Daoy (cell line): ENCODE measurements around the gene HPN. TPM values are rescaled to one million over a fixed set of nuclear protein-coding genes. Genes with fewer than 3 reads are reported as not detected.
A peak's percentile ranks its signal among the peaks of the same experiment; 100 is the strongest.
"Not testable (repeated sequence)": the region's sequence is repeated elsewhere in the genome, so short reads cannot be mapped to it uniquely, and the experiment has no call there.

Experiments used
- DNase-seq: peaks from one replicate; pipeline ENCODE4 v3.0.0-alpha.2; 2015; ENCODE audit warnings: low read depth
- total RNA-seq: library from RNA; depleted of rRNA; stranded (reverse); fragments of >200 nt; shearing (Covaris generic); gene quantifications from 2 replicates; pipeline ENCODE4 v1.2.3, GENCODE V29; 2014

HPN gene
- total RNA-seq, 1 experiment from 2014 or later, result not detected

- no peak for DNase-seq
Observed at GRCh38 chr19:35042954-35043604, 1.6 kb downstream of the HPN start.

DNA sequence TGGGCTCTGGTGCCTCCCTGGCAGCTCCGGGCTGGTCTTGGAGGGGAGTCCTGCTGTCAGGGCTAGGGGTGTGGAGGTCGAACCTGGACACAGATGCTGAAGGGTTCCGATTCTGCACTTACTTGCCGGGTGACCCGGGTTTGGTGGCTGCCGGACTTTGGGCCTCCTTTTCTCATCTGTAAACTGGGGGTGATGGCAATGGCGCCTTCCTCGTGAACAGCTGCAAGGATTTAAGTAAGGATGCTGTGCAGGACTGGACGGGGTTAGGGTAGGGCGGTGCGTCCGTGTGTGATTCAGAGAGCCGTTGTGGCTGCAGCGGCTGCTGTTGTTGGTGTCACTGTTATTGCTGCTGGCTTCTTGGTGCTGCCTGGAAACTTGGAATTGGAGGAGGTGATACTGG lies 2.4 kb downstream of the HPN start:
- no peak for DNase-seq

GRCh38 chr19:35044317-35045117 lies 3.0 kb downstream of the HPN start:
- DNase-seq, result peak; percentile 62

DNA sequence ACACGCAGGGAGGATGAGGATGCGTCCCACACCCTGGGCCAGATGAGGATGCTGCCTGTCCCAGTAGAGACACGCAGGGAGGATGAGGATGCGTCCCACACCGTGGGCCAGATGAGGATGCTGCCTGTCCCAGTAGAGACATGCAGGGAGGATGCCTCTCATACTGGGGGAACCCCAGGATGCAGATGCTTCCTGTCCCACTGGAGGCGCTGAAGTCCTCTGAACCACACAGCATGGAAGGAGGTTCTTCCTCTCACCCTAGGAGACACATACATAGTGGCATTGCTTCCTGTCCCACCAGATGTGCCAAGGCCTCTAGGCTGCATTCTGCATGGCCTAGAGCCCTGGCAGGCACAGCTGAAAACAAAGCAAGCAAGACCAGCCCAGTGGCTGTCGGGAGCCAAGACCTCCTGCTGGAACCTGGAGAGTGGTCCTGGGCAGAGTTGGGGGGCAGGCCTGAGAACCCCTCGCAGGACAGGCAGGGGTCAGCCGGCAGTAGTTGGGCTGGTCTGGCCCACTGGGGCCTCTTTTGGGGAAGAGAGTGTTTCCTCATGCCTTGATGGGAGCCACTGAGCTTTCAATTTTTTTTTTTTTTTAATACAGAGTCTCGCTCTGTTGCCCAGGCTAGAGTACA lies 4.3 kb downstream of the HPN start:
- peak; percentile 56 for DNase-seq

GRCh38 chr19:35046461-35046860 lies 4.9 kb downstream of the HPN start:
- DNase-seq, result no peak

- DNase-seq, result no peak
Observed at GRCh38 chr19:35048911-35049411, 7.4 kb downstream of the HPN start.

DNA sequence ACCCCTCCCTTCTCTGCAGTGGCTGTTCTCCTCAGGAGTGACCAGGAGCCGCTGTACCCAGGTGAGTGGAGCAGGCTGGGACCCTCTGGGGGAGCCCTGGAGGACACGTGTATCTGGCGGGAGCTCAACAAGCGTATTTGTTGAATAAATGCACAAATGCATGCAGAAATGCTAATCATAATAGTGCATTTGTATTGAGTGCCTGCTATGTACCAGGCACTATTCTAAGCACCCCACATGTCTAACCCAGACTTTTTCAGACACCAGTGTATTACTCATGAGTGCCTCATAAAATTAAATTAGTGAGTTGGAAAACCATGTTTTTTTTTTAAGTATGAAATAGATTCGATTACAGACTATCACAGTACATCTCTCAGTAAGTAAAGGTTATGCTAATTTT lies 7.9 kb downstream of the HPN start:
- no peak for DNase-seq

GRCh38 chr19:35050662-35051061 lies 9.1 kb downstream of the HPN start:
- not testable (repeated sequence) for DNase-seq

GRCh38 chr19:35051268-35051667 lies 9.7 kb downstream of the HPN start:
- DNase-seq, result not testable (repeated sequence)

GRCh38 chr19:35051796-35052195 lies 10.3 kb downstream of the HPN start:
- no peak for DNase-seq

- DNase-seq, result no peak
Observed at GRCh38 chr19:35052599-35053190, 11.2 kb downstream of the HPN start.

GRCh38 chr19:35053667-35054293 lies 12.3 kb downstream of the HPN start:
- no peak for DNase-seq

- no peak for DNase-seq
Observed at GRCh38 chr19:35054626-35055025, 13.1 kb downstream of the HPN start.

GRCh38 chr19:35055715-35056179 lies 14.2 kb downstream of the HPN start:
- peak; percentile 26 for DNase-seq

GRCh38 chr19:35056513-35057063 lies 15.1 kb downstream of the HPN start:
- no peak for DNase-seq

- DNase-seq, result no peak
Observed at GRCh38 chr19:35058370-35058769, 16.8 kb downstream of the HPN start.

DNA sequence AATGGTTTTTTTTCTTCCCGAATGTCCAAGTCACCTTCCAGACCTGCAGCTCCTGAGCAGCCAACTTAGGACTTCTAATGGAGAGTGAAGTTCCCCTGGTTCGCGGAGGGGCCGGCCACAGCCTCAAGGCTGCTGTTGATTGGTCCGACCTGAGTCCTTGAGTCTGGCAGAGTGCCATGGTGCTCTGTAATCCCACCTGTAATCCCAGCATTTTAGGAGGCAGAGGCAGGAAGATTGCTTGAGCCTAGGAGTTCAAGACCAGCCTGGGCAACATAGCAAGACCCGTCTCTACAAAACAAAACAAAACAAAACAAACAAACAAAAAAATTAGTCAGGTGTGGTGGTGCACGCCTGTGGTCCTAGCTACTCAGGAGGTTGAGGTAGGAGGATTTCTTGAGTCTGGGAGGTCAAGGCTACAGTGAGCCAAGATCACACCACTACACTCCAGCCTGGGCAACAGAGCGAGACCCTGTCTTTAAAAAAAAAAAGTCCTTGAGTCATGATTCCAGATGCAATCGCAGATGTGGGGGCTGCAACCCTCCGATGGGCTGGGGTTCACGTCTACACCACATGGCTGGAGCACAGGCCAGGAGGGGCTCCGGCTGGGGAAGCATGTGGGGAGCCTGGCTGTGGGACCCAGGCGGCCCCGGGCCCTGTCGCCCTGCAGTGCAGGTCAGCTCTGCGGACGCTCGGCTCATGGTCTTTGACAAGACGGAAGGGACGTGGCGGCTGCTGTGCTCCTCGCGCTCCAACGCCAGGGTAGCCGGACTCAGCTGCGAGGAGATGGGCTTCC lies 17.7 kb downstream of the HPN start:
- no peak for DNase-seq

GRCh38 chr19:35059799-35060091 lies 18.2 kb downstream of the HPN start:
- DNase-seq, result no peak

DNA sequence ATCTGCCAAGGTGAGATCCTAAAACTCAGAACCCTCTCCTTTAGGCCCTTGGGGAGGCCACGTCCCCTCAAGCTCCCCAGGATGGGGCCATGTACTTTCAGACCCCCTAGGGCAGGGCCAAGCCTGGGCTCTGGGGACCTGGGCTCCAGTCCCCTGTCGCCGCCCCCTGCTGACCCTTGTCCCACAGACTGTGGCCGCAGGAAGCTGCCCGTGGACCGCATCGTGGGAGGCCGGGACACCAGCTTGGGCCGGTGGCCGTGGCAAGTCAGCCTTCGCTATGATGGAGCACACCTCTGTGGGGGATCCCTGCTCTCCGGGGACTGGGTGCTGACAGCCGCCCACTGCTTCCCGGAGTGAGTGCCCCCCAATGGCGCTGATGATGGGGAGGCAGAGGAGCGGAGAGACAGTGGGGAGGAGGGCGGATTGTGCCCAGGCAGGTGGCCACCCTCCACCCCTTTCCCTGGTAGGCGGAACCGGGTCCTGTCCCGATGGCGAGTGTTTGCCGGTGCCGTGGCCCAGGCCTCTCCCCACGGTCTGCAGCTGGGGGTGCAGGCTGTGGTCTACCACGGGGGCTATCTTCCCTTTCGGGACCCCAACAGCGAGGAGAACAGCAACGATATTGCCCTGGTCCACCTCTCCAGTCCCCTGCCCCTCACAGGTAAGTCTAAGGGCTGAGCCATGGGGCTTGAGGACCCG lies 18.8 kb downstream of the HPN start:
- no peak for DNase-seq
